ENCODE measurements around the gene VIPR1. TPM values are rescaled to one million over a fixed set of nuclear protein-coding genes. Genes with fewer than 3 reads are reported as not detected.
A peak's percentile ranks its signal among the peaks of the same experiment; 100 is the strongest.

The VIPR1 gene
- total and polyA plus RNA-seq, 8 donors, result 2.2 to 170 (median 10.1) TPM

- intact Hi-C loops (cut with DNase I; ENCODE audit: low total_unique reads), result no loop called here
- Histone ChIP-seq H3K36me3 (no peaks in the 10 kb centered on the region), H3K4me3 (no peak overlapping the region), H3K9me3 (no peaks in the 10 kb centered on the region), H3K4me1 (no peaks in the 10 kb centered on the region), H3K27ac (no peak overlapping the region), H3K27me3 (no peaks in the 10 kb centered on the region)
- WGBS, 5 donors, result 46 to 62% (median 53%) methylated on average over 2 of the region's 2 CpGs
- no peak for TF ChIP-seq POLR2AphosphoS5 (IDR thresholded peaks at IDR 0.05)
- no peak for TF ChIP-seq EP300 (IDR thresholded peaks at IDR 0.05)
- TF ChIP-seq CTCF (IDR thresholded peaks at IDR 0.05), result no peak
- TF ChIP-seq POLR2A (IDR thresholded peaks at IDR 0.05), result no peak
- no peak for DNase-seq
Observed at GRCh38 chr3:42461762-42462161, 40.7 kb upstream of the VIPR1 start.

DNA sequence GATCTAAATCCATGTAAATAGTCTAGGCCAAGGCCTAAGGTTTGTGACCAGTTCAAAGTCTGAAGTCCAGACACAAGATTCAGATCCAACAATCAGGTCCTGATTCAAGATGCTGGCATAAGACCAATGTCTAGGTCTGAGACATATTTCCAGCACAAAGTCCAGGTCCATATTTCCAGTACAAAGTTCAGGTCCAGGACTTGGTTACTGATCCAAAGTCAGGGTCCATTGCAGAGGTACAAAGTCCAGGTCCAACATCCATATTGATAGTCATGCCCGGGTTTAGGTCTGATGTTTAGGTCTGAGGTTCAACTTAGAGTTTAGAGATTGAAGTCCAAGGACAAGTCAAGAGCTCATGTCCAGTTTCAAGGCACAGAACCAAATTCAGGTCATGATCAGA lies 39.4 kb upstream of the VIPR1 start:
- no peaks in the 10 kb centered on the region for H3K36me3 ChIP-seq
- DNase-seq, result no peak
- H3K27me3 ChIP-seq, result no peaks in the 10 kb centered on the region
- no peaks in the 10 kb centered on the region for H3K4me1 ChIP-seq
- 60 to 80% (median 73%) methylated on average over 1 of the region's 1 CpG for WGBS, 5 donors
- no peaks in the 10 kb centered on the region for H3K9me3 ChIP-seq
- no peak for TF ChIP-seq POLR2A (IDR thresholded peaks at IDR 0.05)
- no peak for TF ChIP-seq CTCF (IDR thresholded peaks at IDR 0.05)
- intact Hi-C loops (cut with DNase I; ENCODE audit: low total_unique reads), result no loop called here
- H3K4me3 ChIP-seq, result no peak overlapping the region
- H3K27ac ChIP-seq, result no peak overlapping the region

DNA sequence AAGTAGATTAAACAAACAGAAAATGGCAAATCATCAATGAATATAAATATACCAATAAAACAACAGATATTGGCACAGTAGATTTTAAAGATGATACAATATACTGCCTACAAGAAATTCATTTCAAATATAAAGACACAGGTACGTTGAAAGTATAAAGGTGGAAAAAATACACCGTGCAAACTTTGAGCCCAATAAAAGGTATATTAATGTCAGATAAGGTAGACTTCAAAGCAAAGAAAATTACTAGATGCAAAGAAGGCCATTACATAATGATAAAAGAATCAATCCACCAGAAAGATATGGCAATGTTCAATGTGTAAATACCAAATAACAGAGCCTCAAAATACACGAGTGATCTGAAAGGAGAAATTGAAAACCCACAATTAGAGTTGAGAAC lies 34.3 kb upstream of the VIPR1 start:
- Histone ChIP-seq H3K9me3 (no peaks in the 10 kb centered on the region), H3K27me3 (no peaks in the 10 kb centered on the region), H3K36me3 (no peaks in the 10 kb centered on the region), H3K4me3 (no peak overlapping the region), H3K4me1 (peaks cover 4 to 6% (median 5%) of the 10 kb centered on the region in 4 donors), H3K27ac (no peak overlapping the region)
- TF ChIP-seq CTCF (IDR thresholded peaks at IDR 0.05) (no peak), POLR2AphosphoS5 (IDR thresholded peaks at IDR 0.05) (no peak)
- 40 to 78% (median 60%) methylated on average over 3 of the region's 3 CpGs for WGBS, 5 donors
- intact Hi-C loops (cut with DNase I; ENCODE audit: low total_unique reads), result no loop called here
- no peak for DNase-seq

DNA sequence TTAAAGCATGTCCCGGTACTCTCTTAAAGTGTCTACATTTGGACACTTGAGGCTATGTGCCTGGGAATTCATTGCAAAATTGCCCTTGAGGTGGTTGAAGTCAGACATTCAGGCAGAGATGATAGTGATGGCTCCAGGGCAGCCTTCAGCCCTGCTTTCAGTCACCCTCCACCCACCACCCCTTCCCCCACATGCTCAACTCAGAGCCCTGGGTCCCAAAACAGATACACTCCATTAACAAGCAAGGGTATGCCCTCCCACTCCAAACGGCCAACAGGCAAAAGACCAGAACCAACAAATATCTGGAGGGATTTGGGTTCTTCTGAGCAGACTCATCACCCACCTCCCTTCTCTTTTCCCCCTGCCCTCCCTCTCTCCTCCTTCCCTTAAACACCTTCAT lies 29.9 kb upstream of the VIPR1 start:
- no peaks in the 10 kb centered on the region for H3K36me3 ChIP-seq
- peaks cover 27 to 31% (median 29%) of the 10 kb centered on the region in 4 donors for H3K4me1 ChIP-seq
- no peak for DNase-seq
- intact Hi-C loops (cut with DNase I; ENCODE audit: low total_unique reads), result no loop called here
- no peaks in the 10 kb centered on the region for H3K27me3 ChIP-seq
- WGBS, 5 donors, result 71 to 85% (median 79%) methylated on average over 2 of the region's 2 CpGs
- TF ChIP-seq POLR2AphosphoS5 (IDR thresholded peaks at IDR 0.05), result no peak
- TF ChIP-seq EP300 (IDR thresholded peaks at IDR 0.05), result no peak
- TF ChIP-seq POLR2A (IDR thresholded peaks at IDR 0.05), result no peak
- H3K4me3 ChIP-seq, result no peak overlapping the region
- H3K27ac ChIP-seq, result peak overlapping the region in 1 of 5 donors; percentile 55
- H3K9me3 ChIP-seq, result no peaks in the 10 kb centered on the region

DNA sequence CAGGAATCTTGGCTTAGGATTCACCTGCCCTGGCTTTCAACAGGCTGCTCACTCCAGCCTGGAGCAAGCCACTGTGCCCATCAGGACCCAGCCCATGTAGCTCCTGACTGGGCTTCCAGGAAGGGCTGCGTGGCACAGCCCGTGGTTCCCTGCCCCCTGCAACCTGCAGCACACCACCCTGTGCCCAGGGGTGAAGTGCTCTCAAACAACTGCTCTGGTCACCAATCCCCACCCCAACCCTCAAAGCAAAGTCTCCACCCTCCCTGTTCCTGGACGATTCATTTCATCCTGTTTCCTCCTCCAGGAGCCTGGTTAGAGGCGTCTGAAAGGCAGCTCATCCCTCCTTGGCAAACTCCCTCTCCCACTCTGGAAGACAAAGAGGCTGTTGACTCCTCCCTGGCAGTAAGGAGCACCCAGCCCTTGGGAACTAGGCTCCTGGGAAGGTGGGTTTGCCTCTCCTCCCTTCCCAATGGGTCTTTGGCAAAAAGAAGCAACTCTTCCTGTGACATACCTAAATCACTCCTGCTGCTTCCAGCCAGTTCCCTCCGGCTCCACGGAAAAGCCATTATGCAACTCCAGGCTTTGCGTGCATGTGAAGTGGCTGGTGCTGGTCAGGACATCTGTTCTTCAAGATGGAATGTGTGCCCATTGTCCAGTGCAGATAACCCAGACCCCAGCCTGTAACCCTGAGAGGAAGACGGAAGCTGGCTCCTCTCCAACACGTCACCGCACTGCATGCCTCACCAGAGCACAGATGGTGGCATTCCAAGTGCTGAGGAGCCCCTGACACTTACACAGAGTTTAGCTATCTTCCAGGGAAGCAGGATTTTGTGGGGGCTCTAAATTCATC lies 29.1 kb upstream of the VIPR1 start:
- Histone ChIP-seq H3K4me3 (no peak overlapping the region), H3K4me1 (peaks cover 27 to 31% (median 30%) of the 10 kb centered on the region in 4 donors), H3K36me3 (no peaks in the 10 kb centered on the region), H3K9me3 (no peaks in the 10 kb centered on the region), H3K27me3 (no peaks in the 10 kb centered on the region), H3K27ac (peak overlapping the region in 2 of 5 donors; percentile 8 to 55)
- intact Hi-C loops (cut with DNase I; ENCODE audit: low total_unique reads), result no loop called here
- peak; percentile 51 to 74 for DNase-seq
- TF ChIP-seq POLR2AphosphoS5 (IDR thresholded peaks at IDR 0.05), result peak in 1 of 3 donors; percentile 7
- no peak for TF ChIP-seq EP300 (IDR thresholded peaks at IDR 0.05)
- TF ChIP-seq POLR2A (IDR thresholded peaks at IDR 0.05), result no peak
- no peak for TF ChIP-seq CTCF (IDR thresholded peaks at IDR 0.05)
- 18 to 39% (median 27%) methylated on average over 8 to 10 of the region's 10 CpGs for WGBS, 5 donors
